Mucosa of descending colon (tissue), 3 donors: ENCODE results near the gene SKOR1. TPM values are rescaled to one million over a fixed set of nuclear protein-coding genes. Genes with fewer than 3 reads are reported as not detected.

Experiments used
- ATAC-seq: fragments of 200-7000 bp; cut with Tn5 transposase; one replicate; pipeline ENCODE4 v1.9.1; 2020; ENCODE audit warnings: mild to moderate bottlenecking, moderate library complexity
- DNase-seq, 3 donors: peaks; one replicate each; pipeline ENCODE4 v3.0.0-alpha.2; 2020
- H3K36me3 ChIP-seq: fragments of 200-600 bp; one replicate; pipeline ENCODE4 v1.8.0; 2021; ENCODE audit warnings: low read depth, mild to moderate bottlenecking
- H3K4me1 ChIP-seq: fragments of 200-600 bp; one replicate; pipeline ENCODE4 v1.8.0; 2021; ENCODE audit warnings: low read depth, mild to moderate bottlenecking
- H3K4me3 ChIP-seq: fragments of 200-600 bp; one replicate; pipeline ENCODE4 v1.8.0; 2021; ENCODE audit warnings: mild to moderate bottlenecking
- H3K9me3 ChIP-seq: fragments of 200-600 bp; one replicate; pipeline ENCODE4 v1.8.0; 2021; ENCODE audit warnings: mild to moderate bottlenecking
- CTCF ChIP-seq: fragments of 200-600 bp; IDR thresholded peaks from one replicate; pipeline ENCODE4 v1.8.0; 2022; ENCODE audit warnings: antibody characterized with exemption, mild to moderate bottlenecking
- intact Hi-C, 2 donors: fragments of 100-400 bp; cut with DNase I in 1 of 2; cut with micrococcal nuclease in 1 of 2; formaldehyde crosslinking; loops; one replicate each; pipeline versions ENCODE4 v1.11.0 to v1.11.1; 2022; cut with DNase I, micrococcal nuclease
- total RNA-seq, 3 donors: library from RNA; stranded (reverse); fragmentation: NEBNext Ultra II Directional in 2 of 3; extraction: Animal tissue kit (Norgen Biotek cat#: 25700) in 2 of 3; gene quantifications; one replicate each; pipeline versions ENCODE4 v1.2.1 to v1.2.4, GENCODE V29; 2021 to 2023
- donor health status: DM: no; HTN: no; CAD: no; lungs with moderate emphysema.
- donor health status: DM: no; HTN: no; CAD: no.
- donor health status: DM: no; HTN: yes; CAD: no.

The SKOR1 gene
- total RNA-seq, 3 donors from 2014 or later, result 0.34 to 0.63 (median 0.58) TPM

- Histone ChIP-seq H3K4me1 (no peaks in the 10 kb centered on the region), H3K9me3 (no peaks in the 10 kb centered on the region), H3K4me3 (no peak overlapping the region), H3K36me3 (no peaks in the 10 kb centered on the region)
- TF ChIP-seq CTCF, result no peak
- ATAC-seq (peak; percentile 75), DNase-seq (peak in 1 of 3 donors; percentile 21)
- intact Hi-C loops, result no loop called here
These were observed 42.0 kb upstream of the SKOR1 start for GRCh38 chr15:67783303-67783702.

- H3K4me1 ChIP-seq, result no peaks in the 10 kb centered on the region
- peak; percentile 83 for ATAC-seq
- intact Hi-C loops, result no loop called here
- no peak overlapping the region for H3K4me3 ChIP-seq
- H3K36me3 ChIP-seq, result no peaks in the 10 kb centered on the region
- peak; percentile 16 to 72 (median 38) for DNase-seq
- H3K9me3 ChIP-seq, result no peaks in the 10 kb centered on the region
- no peak for TF ChIP-seq CTCF
These were observed 41.1 kb upstream of the SKOR1 start for GRCh38 chr15:67784090-67784781.

DNA sequence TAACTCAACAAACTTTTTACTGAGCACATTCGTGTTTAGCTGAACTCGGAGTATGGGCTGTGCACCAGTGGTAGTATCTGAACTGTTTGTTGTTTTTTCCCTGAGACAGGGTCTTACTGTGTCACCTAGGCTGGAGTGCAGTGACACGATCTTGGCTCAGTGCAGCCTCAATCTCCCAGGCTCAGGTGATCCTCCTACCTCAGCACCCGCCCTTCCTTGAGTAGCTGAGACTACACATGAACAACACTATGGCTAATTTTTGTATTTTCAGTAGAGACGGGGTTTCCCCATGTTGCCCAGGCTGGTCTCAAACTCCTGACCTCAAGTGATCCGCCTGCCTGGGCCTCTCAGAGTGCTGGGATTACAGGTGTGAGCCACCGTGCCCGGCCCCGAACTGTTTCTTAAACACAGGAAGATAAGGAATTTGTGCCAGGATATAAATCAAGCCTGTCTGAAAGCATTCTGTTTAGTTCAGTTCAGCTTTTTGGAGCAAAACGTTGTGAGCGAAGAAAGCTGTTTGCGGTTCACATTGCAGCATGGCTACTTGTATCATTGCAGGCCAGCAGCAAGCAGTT is 40.4 kb upstream of the SKOR1 start:
- ATAC-seq (no peak), DNase-seq (no peak)
- no peak for TF ChIP-seq CTCF
- Histone ChIP-seq H3K4me3 (no peak overlapping the region), H3K4me1 (no peaks in the 10 kb centered on the region), H3K9me3 (no peaks in the 10 kb centered on the region), H3K36me3 (no peaks in the 10 kb centered on the region)
- intact Hi-C loops, result no loop called here

DNA sequence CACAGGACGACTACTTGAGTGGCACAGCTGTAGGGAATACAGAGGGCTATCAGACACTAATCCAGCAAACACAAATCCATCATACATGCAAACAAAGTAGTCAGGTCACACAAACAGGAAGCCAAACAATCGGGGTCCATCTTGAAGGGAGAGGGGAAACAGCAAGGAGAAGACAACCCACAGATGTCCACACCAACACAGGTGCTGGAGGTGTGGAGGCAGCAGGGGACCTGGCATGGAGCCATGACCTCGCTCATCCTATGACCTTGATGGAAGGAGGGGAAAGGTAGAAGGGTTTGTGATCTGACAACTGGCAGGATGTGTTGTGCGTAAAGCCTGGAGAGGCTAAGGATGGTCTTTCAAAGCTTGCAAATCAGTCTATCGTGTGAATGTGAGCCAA is 39.9 kb upstream of the SKOR1 start:
- DNase-seq (no peak), ATAC-seq (no peak)
- Histone ChIP-seq H3K4me1 (no peaks in the 10 kb centered on the region), H3K4me3 (no peak overlapping the region), H3K36me3 (no peaks in the 10 kb centered on the region), H3K9me3 (no peaks in the 10 kb centered on the region)
- intact Hi-C loops, result no loop called here
- TF ChIP-seq CTCF, result no peak

- ATAC-seq, result no peak
- TF ChIP-seq CTCF, result no peak
- intact Hi-C loops, result no loop called here
These were observed 38.7 kb upstream of the SKOR1 start for GRCh38 chr15:67786646-67787045.

More at GRCh38 chr15:67786646-67787045, 38.7 kb upstream of the SKOR1 start:
- H3K4me1 ChIP-seq, result no peaks in the 10 kb centered on the region
- H3K9me3 ChIP-seq, result no peaks in the 10 kb centered on the region
- H3K36me3 ChIP-seq, result no peaks in the 10 kb centered on the region
- DNase-seq, result no peak
- H3K4me3 ChIP-seq, result no peak overlapping the region
